Endothelial cell of umbilical vein (primary cell): ENCODE data around the gene TBX1.

ENCODE experiments used
- CTCF ChIP-seq, 2 donors: IDR thresholded peaks; 1 replicate in 1 of 2; 2 replicates in 1 of 2; pipeline ENCODE4 v1.5.1; 2011; ENCODE audit warnings: low read length in 2 of 2, mild to moderate bottlenecking in 2 of 2, moderate library complexity in 2 of 2, control low read depth in 1 of 2, inconsistent platforms in 1 of 2, low read depth in 1 of 2; ENCODE audit not compliant: insufficient read depth in 1 of 2; ENCODE audit errors: extremely low read depth in 1 of 2
- EZH2 ChIP-seq: IDR thresholded peaks from 2 replicates; pipeline ENCODE4 v1.6.1; 2012; ENCODE audit warnings: borderline replicate concordance, low read depth, mild to moderate bottlenecking, moderate library complexity, low read length, inconsistent platforms; ENCODE audit not compliant: severe bottlenecking
- JUN ChIP-seq: IDR thresholded peaks from 2 replicates; pipeline ENCODE4 v1.6.1; 2011; ENCODE audit warnings: borderline replicate concordance, low read depth; ENCODE audit not compliant: insufficient read length, insufficient read depth
- POLR2AphosphoS5 ChIP-seq: IDR thresholded peaks from 2 replicates; pipeline ENCODE4 v1.6.1; 2012; ENCODE audit warnings: low read depth, mild to moderate bottlenecking, control low read depth, low read length, moderate library complexity; ENCODE audit not compliant: insufficient read depth

GRCh38 chr22:19809741-19810140, 49.2 kb downstream of the TBX1 start:
- TF ChIP-seq CTCF (IDR thresholded peaks at IDR 0.05; ENCODE audit: extremely low read depth in 1 of 2, insufficient read depth in 1 of 2, low read depth in 1 of 2, low read length in 2 of 2) (no peak), POLR2AphosphoS5 (no peak), JUN (no peak), EZH2 (no peak)
